HepG2 (cell line): ENCODE measurements around the gene BHLHA9. TPM values are rescaled to one million over a fixed set of nuclear protein-coding genes. Genes with fewer than 3 reads are reported as not detected.

Experiments used
- CREB1 ChIP-seq, 2 experiments: fragments of 450-650 bp in 1 of 2; IDR thresholded peaks; 2 replicates each; pipeline ENCODE4 v1.6.1; 2016 to 2017; ENCODE audit warnings: control low read depth in 1 of 2, mild to moderate bottlenecking in 1 of 2, missing compliant biosample characterization in 1 of 2, missing genetic modification characterization in 1 of 2
- ZNF746 ChIP-seq: sonication (generic); formaldehyde crosslinking; IDR thresholded peaks from 2 replicates; pipeline ENCODE4 v1.8.0; 2022; ENCODE audit warnings: mild to moderate bottlenecking, missing genetic modification reagents
- polyA plus RNA-seq, 8 experiments: library from polyadenylated mRNA; depleted of rRNA in 3 of 8; stranded (reverse) in 7 of 8; unstranded in 1 of 8; fragments of >200 nt; fragmentation: Illumina TruSeq in 4 of 8; extraction: Trizol in 4 of 8; gene quantifications; 2 replicates each; pipeline versions ENCODE4 v1.2.1 to v1.2.3, GENCODE V29; 2011 to 2016; ENCODE audit warnings: low read depth in 4 of 8, missing spikeins in 1 of 8, mixed read lengths in 1 of 8; ENCODE audit not compliant: insufficient read depth in 1 of 8
- total RNA-seq, 5 experiments: library from RNA; depleted of rRNA; stranded (reverse); fragments of >200 nt; fragmentation: Illumina TruSeq; extraction: Trizol; gene quantifications; 2 replicates each; pipeline ENCODE4 v1.2.3, GENCODE V29; 2016; ENCODE audit warnings: low read depth in 1 of 5
- TF ChIP-seq, protein P1 (sequence below): sonication (generic); formaldehyde crosslinking; IDR thresholded peaks from 2 replicates; pipeline ENCODE4 v1.5.0; 2020; ENCODE audit warnings: mild to moderate bottlenecking, missing genetic modification reagents, borderline replicate concordance
- TF ChIP-seq, protein P2 (sequence below): fragments of 450-650 bp; IDR thresholded peaks from 2 replicates; pipeline ENCODE4 v1.6.1; 2017

BHLHA9 gene
- total and polyA plus RNA-seq, 2 of the 13 experiments (the other 11 are each of a cell fraction or from before 2014, with no cell fraction given): not detected

GRCh38 chr17:1221209-1221608 is 49.0 kb upstream of the BHLHA9 start (continued):
- TF ChIP-seq, protein P1, sequence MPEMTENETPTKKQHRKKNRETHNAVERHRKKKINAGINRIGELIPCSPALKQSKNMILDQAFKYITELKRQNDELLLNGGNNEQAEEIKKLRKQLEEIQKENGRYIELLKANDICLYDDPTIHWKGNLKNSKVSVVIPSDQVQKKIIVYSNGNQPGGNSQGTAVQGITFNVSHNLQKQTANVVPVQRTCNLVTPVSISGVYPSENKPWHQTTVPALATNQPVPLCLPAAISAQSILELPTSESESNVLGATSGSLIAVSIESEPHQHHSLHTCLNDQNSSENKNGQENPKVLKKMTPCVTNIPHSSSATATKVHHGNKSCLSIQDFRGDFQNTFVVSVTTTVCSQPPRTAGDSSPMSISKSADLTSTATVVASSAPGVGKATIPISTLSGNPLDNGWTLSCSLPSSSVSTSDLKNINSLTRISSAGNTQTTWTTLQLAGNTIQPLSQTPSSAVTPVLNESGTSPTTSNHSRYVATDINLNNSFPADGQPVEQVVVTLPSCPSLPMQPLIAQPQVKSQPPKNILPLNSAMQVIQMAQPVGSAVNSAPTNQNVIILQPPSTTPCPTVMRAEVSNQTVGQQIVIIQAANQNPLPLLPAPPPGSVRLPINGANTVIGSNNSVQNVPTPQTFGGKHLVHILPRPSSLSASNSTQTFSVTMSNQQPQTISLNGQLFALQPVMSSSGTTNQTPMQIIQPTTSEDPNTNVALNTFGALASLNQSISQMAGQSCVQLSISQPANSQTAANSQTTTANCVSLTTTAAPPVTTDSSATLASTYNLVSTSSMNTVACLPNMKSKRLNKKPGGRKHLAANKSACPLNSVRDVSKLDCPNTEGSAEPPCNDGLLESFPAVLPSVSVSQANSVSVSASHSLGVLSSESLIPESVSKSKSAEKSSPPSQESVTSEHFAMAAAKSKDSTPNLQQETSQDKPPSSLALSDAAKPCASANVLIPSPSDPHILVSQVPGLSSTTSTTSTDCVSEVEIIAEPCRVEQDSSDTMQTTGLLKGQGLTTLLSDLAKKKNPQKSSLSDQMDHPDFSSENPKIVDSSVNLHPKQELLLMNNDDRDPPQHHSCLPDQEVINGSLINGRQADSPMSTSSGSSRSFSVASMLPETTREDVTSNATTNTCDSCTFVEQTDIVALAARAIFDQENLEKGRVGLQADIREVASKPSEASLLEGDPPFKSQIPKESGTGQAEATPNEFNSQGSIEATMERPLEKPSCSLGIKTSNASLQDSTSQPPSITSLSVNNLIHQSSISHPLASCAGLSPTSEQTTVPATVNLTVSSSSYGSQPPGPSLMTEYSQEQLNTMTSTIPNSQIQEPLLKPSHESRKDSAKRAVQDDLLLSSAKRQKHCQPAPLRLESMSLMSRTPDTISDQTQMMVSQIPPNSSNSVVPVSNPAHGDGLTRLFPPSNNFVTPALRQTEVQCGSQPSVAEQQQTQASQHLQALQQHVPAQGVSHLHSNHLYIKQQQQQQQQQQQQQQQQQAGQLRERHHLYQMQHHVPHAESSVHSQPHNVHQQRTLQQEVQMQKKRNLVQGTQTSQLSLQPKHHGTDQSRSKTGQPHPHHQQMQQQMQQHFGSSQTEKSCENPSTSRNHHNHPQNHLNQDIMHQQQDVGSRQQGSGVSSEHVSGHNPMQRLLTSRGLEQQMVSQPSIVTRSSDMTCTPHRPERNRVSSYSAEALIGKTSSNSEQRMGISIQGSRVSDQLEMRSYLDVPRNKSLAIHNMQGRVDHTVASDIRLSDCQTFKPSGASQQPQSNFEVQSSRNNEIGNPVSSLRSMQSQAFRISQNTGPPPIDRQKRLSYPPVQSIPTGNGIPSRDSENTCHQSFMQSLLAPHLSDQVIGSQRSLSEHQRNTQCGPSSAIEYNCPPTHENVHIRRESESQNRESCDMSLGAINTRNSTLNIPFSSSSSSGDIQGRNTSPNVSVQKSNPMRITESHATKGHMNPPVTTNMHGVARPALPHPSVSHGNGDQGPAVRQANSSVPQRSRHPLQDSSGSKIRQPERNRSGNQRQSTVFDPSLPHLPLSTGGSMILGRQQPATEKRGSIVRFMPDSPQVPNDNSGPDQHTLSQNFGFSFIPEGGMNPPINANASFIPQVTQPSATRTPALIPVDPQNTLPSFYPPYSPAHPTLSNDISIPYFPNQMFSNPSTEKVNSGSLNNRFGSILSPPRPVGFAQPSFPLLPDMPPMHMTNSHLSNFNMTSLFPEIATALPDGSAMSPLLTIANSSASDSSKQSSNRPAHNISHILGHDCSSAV (CRISPR knock-in tag): no peak
- TF ChIP-seq ZNF746 (CRISPR knock-in tag) (no peak), CREB1 (IDR thresholded peaks at IDR 0.05) (no peak), CREB1 (CRISPR knock-in tag; IDR thresholded peaks at IDR 0.05) (no peak)
- TF ChIP-seq, protein P2, sequence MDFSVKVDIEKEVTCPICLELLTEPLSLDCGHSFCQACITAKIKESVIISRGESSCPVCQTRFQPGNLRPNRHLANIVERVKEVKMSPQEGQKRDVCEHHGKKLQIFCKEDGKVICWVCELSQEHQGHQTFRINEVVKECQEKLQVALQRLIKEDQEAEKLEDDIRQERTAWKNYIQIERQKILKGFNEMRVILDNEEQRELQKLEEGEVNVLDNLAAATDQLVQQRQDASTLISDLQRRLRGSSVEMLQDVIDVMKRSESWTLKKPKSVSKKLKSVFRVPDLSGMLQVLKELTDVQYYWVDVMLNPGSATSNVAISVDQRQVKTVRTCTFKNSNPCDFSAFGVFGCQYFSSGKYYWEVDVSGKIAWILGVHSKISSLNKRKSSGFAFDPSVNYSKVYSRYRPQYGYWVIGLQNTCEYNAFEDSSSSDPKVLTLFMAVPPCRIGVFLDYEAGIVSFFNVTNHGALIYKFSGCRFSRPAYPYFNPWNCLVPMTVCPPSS: no peak
